HL-60 (cell line): ENCODE results near the gene PDE11A.

ENCODE experiments used
- DNase-seq, 2 experiments: peaks; one replicate each; pipeline ENCODE4 v3.0.0-alpha.2; 2010 to 2020; ENCODE audit warnings: low read depth in 1 of 2, low spot score in 1 of 2
- H3K27ac ChIP-seq: fragments of 250-450 bp; sonication (Bioruptor Pico); replicated peaks from 2 replicates; pipeline ENCODE4 v1.5.1; 2020; ENCODE audit warnings: mild to moderate bottlenecking, moderate library complexity
- H3K27me3 ChIP-seq: fragments of 250-450 bp; sonication (Bioruptor Pico); 2 replicates; pipeline ENCODE4 v1.5.1; 2021; ENCODE audit warnings: mild to moderate bottlenecking, moderate library complexity; ENCODE audit not compliant: insufficient read depth, poor library complexity, severe bottlenecking
- H3K4me3 ChIP-seq: replicated peaks from 2 replicates; pipeline ENCODE4 v1.5.1; 2011; ENCODE audit warnings: mild to moderate bottlenecking, control low read depth, low read length; ENCODE audit not compliant: insufficient read depth
- CTCF ChIP-seq: IDR thresholded peaks from one replicate; pipeline ENCODE4 v1.5.1; 2011; ENCODE audit warnings: low read length, control low read depth, inconsistent platforms; ENCODE audit not compliant: insufficient read depth
- GABPA ChIP-seq: IDR thresholded peaks from 2 replicates; pipeline ENCODE4 v1.6.1; 2012; ENCODE audit warnings: low read depth
- POLR2AphosphoS5 ChIP-seq: IDR thresholded peaks from 2 replicates; pipeline ENCODE4 v1.6.1; 2012; ENCODE audit warnings: low read depth
- REST ChIP-seq: IDR thresholded peaks from 2 replicates; pipeline ENCODE4 v1.6.1; 2012; ENCODE audit warnings: low read depth; ENCODE audit not compliant: insufficient replicate concordance
- SPI1 ChIP-seq: IDR thresholded peaks from 2 replicates; pipeline ENCODE4 v1.6.1; 2012; ENCODE audit warnings: low read depth, mild to moderate bottlenecking, borderline replicate concordance

The PDE11A gene

GRCh38 chr2:177631680-177632079 lies 440.9 kb downstream of the PDE11A start:
- Histone ChIP-seq H3K27ac (no peak overlapping the region), H3K27me3 (no peaks in the 10 kb centered on the region), H3K4me3 (no peak overlapping the region)
- DNase-seq, result no peak
- no peak for TF ChIP-seq SPI1
- TF ChIP-seq GABPA, result no peak
- no peak for TF ChIP-seq CTCF
- TF ChIP-seq REST, result no peak
- TF ChIP-seq POLR2AphosphoS5, result no peak

- TF ChIP-seq GABPA (no peak), REST (no peak)
- Histone ChIP-seq H3K27me3 (no peaks in the 10 kb centered on the region), H3K4me3 (no peak overlapping the region), H3K27ac (no peak overlapping the region)
- no peak for DNase-seq
Observed at GRCh38 chr2:177629357-177630024, 443.1 kb downstream of the PDE11A start.

GRCh38 chr2:177628831-177629230 lies 443.7 kb downstream of the PDE11A start:
- Histone ChIP-seq H3K27ac (no peak overlapping the region), H3K27me3 (no peaks in the 10 kb centered on the region), H3K4me3 (no peak overlapping the region)
- DNase-seq, result no peak
- TF ChIP-seq CTCF (no peak), SPI1 (no peak), POLR2AphosphoS5 (no peak), REST (no peak), GABPA (no peak)
